Left ventricle myocardium inferior (tissue), 1 donor: Measurements from ENCODE around the gene PRDX1. TPM values are rescaled to one million over a fixed set of nuclear protein-coding genes. Genes with fewer than 3 reads are reported as not detected.

Source experiments
- DNase-seq: peaks from one replicate; pipeline ENCODE4 v3.0.0-alpha.2; 2020
- H3K27ac ChIP-seq: fragments of 200-600 bp; replicated peaks from 2 replicates; pipeline ENCODE4 v1.8.0; 2021
- H3K27me3 ChIP-seq: fragments of 200-600 bp; 2 replicates; pipeline ENCODE4 v1.8.0; 2021; ENCODE audit warnings: low read depth
- H3K36me3 ChIP-seq: fragments of 200-600 bp; 2 replicates; pipeline ENCODE4 v1.8.0; 2021
- H3K4me1 ChIP-seq: fragments of 200-600 bp; 2 replicates; pipeline ENCODE4 v1.8.0; 2021
- H3K4me3 ChIP-seq: fragments of 200-600 bp; 2 replicates; pipeline ENCODE4 v1.8.0; 2021; ENCODE audit warnings: mild to moderate bottlenecking, moderate library complexity
- H3K9me3 ChIP-seq: fragments of 200-600 bp; replicated peaks from 2 replicates; pipeline ENCODE4 v1.8.0; 2021
- intact Hi-C: fragments of 100-400 bp; cut with micrococcal nuclease; formaldehyde crosslinking; loops from one replicate; pipeline ENCODE4 v1.11.0; 2022
- total RNA-seq: library from RNA; stranded (reverse); fragmentation: NEBNext Ultra II Directional; extraction: Animal tissue kit (Norgen Biotek cat#: 25700); gene quantifications from one replicate; pipeline ENCODE4 v1.2.1, GENCODE V29; 2021
- TF ChIP-seq, protein P1 (sequence below): fragments of 200-600 bp; IDR thresholded peaks from 2 replicates; pipeline ENCODE4 v1.8.0; 2021; ENCODE audit warnings: antibody characterized with exemption, mild to moderate bottlenecking, borderline replicate concordance
- donor health status: DM: no; HTN: yes; CAD: no; lungs with severe emphysema.

Gene PRDX1
- total RNA-seq, 1 donor from 2014 or later: 255 TPM

DNA sequence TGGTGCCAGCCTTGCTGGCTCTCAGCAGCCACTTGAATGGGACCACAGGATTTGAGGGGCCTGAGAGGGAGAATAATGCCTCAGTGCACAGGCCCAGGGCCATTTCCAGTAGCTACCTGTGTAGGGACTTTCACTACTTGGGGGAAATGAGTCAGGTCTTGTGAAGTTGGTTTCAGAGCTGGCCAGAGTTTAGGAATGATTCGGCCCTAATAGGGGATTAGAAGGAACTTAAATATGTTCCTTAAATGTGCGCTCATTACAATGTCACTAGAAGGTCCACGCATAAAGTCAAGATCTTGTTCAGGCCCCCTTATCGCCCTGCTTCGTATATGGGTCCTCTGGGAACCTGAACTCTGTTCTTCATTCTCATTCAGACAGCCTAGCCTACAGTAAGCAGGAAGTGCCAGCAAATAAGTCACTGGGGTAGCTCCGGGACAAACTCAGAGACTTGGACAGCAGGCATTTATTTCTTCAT lies 23.4 kb upstream of the PRDX1 start:
- Histone ChIP-seq H3K27me3 (no peaks in the 10 kb centered on the region), H3K4me1 (peaks cover 12% of the 10 kb centered on the region), H3K4me3 (no peak overlapping the region), H3K9me3 (no peaks in the 10 kb centered on the region), H3K36me3 (no peaks in the 10 kb centered on the region), H3K27ac (no peak overlapping the region)
- TF ChIP-seq, protein P1, sequence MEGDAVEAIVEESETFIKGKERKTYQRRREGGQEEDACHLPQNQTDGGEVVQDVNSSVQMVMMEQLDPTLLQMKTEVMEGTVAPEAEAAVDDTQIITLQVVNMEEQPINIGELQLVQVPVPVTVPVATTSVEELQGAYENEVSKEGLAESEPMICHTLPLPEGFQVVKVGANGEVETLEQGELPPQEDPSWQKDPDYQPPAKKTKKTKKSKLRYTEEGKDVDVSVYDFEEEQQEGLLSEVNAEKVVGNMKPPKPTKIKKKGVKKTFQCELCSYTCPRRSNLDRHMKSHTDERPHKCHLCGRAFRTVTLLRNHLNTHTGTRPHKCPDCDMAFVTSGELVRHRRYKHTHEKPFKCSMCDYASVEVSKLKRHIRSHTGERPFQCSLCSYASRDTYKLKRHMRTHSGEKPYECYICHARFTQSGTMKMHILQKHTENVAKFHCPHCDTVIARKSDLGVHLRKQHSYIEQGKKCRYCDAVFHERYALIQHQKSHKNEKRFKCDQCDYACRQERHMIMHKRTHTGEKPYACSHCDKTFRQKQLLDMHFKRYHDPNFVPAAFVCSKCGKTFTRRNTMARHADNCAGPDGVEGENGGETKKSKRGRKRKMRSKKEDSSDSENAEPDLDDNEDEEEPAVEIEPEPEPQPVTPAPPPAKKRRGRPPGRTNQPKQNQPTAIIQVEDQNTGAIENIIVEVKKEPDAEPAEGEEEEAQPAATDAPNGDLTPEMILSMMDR: no peak
- DNase-seq: no peak
- intact Hi-C loops: no loop called here

DNA sequence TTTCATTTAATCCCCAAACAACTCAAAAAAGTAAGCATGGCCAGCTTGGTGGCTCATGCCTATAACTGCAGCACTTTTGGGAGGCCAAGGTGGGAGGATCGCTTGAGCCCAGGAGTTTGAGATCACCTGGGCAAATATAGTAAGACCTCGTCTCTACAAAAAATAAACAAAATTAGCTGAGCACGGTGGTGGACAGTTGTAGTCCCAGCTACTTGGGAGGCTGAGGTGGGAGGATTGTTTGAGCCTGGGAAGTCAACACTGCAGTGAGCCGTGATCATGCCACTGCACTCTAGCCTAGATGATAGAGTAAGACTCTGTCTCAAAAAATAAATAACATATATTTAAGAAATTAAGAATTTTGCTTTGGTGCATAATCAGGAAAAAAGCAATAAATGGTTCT lies 22.8 kb upstream of the PRDX1 start:
- Histone ChIP-seq H3K4me1 (peaks cover 10% of the 10 kb centered on the region), H3K36me3 (no peaks in the 10 kb centered on the region), H3K4me3 (no peak overlapping the region), H3K27me3 (no peaks in the 10 kb centered on the region), H3K9me3 (no peaks in the 10 kb centered on the region), H3K27ac (no peak overlapping the region)
- DNase-seq: no peak
- TF ChIP-seq, protein P1: no peak
- intact Hi-C loops: no loop called here

DNA sequence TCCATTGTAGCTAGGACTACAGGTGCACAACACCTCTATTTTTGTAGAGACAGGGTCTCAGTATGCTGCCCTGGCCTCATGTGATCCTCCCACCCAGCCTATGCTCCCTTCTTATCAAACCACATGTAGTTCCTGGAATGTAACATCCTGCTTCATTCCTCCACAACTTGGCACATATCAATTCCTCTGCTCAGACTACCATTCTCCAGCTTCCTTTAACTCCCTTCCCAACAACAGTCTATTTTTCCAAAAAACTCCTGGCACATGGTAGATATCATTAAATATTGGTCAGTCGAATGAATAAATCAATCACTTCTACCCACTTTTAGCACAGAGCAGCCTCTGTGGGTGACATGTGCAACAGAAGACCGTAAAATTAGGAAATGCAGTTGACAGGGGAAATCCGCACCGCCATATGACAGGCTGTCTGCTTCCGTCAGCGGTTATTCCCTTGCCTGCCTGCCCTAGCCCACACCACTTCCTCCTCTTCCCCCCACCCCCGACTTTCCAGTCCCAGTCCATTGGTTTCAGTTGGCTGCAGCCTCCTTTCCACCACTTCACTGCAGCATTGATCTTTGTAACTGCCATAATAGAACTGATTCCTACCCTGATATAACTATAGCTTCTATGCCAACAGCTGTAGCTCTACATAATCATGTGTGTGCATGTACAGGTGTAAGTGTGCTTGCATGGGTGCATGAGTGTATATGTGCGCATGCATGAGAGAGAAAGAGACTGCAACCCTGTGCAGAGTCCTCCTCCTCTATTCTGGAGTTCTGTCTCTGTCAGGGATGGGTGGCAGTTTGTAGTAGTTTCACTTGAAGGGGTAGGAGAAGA lies 22.1 kb upstream of the PRDX1 start:
- Histone ChIP-seq H3K27me3 (no peaks in the 10 kb centered on the region), H3K36me3 (no peaks in the 10 kb centered on the region), H3K4me3 (no peak overlapping the region), H3K27ac (peak overlapping the region; percentile 50), H3K9me3 (no peaks in the 10 kb centered on the region), H3K4me1 (peaks cover 10% of the 10 kb centered on the region)
- TF ChIP-seq, protein P1: no peak
- intact Hi-C loops: no loop called here
- DNase-seq: peak; percentile 33

DNA sequence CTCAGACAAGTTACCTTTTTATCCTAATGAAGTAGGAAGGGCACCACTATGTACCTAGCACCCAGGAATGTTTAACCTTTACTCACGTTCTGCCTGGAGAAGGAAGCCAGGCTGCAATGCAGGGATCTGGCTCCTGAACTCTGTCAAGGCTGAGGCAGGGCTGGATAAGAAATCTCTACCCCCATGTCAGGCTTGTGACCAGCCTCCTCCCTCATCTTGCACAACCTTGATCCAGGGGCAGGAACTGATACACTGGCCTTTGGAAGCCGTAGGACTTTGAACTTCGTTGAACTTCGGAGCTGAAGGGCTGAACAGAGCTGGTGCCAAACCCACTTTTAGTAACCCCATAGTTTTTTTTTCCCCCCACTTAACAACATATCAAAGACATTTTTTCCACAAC lies 20.9 kb upstream of the PRDX1 start:
- Histone ChIP-seq H3K4me1 (peaks cover 10% of the 10 kb centered on the region), H3K27me3 (no peaks in the 10 kb centered on the region), H3K27ac (no peak overlapping the region), H3K4me3 (no peak overlapping the region), H3K36me3 (no peaks in the 10 kb centered on the region), H3K9me3 (no peaks in the 10 kb centered on the region)
- DNase-seq: no peak
- TF ChIP-seq, protein P1: no peak
- intact Hi-C loops: no loop called here

DNA sequence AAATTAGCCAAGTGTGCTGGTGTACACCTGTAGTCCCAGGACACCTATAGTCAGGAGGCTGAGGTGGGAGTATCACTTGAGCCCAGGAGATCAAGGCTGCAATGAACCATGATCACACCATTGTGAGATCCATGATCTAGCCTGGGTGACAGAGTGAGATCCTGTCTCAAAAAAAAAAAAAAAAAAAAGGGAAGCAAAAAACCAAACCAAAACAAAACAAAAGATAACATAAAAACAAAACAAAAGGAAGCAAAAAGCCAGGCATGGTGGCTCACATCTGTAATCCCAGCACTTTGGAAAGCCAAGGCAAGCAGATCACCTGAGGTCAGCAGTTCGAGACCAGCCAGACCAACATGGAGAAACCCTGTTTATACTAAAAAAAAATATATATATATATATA lies 19.5 kb upstream of the PRDX1 start:
- no peak for DNase-seq
- no peaks in the 10 kb centered on the region for H3K9me3 ChIP-seq
- H3K4me1 ChIP-seq: peaks cover 10% of the 10 kb centered on the region
- intact Hi-C loops: no loop called here
- no peaks in the 10 kb centered on the region for H3K27me3 ChIP-seq
- H3K36me3 ChIP-seq: no peaks in the 10 kb centered on the region
- TF ChIP-seq, protein P1: no peak
- H3K27ac ChIP-seq: no peak overlapping the region
- no peak overlapping the region for H3K4me3 ChIP-seq
